Fibroblast of lung (primary cell): ENCODE measurements around the gene LYL1. TPM values are rescaled to one million over a fixed set of nuclear protein-coding genes. Genes with fewer than 3 reads are reported as not detected.

ENCODE experiments used
- DNase-seq, 2 donors: peaks; one replicate each; pipeline versions ENCODE4 v3.0.0 to v3.0.0-alpha.2; 2010; ENCODE audit warnings: low read depth in 2 of 2
- H2AFZ ChIP-seq: 2 replicates; pipeline ENCODE4 v1.5.1; 2012; ENCODE audit warnings: low read length, control low read depth, inconsistent platforms
- H3K27ac ChIP-seq: 2 replicates; pipeline ENCODE4 v1.5.1; 2011; ENCODE audit warnings: low read length, control low read depth; ENCODE audit not compliant: insufficient read depth
- H3K27me3 ChIP-seq: 2 replicates; pipeline ENCODE4 v1.5.1; 2011; ENCODE audit warnings: mild to moderate bottlenecking, low read length; ENCODE audit not compliant: control insufficient read depth, insufficient read depth
- H3K36me3 ChIP-seq: 2 replicates; pipeline ENCODE4 v1.5.1; 2011; ENCODE audit warnings: low read length; ENCODE audit not compliant: control insufficient read depth, insufficient read depth
- H3K4me1 ChIP-seq: 2 replicates; pipeline ENCODE4 v1.5.1; 2011; ENCODE audit warnings: low read length; ENCODE audit not compliant: control insufficient read depth, insufficient read depth; ENCODE audit errors: extremely low read depth
- H3K4me2 ChIP-seq: 2 replicates; pipeline ENCODE4 v1.5.1; 2011; ENCODE audit warnings: low read length, control low read depth; ENCODE audit not compliant: insufficient read depth; ENCODE audit errors: extremely low read depth
- H3K4me3 ChIP-seq, 4 experiments: fragments of 200-600 bp in 1 of 4; sonication (generic) in 1 of 4; replicated peaks in 1 of 4; 2 replicates each; pipeline ENCODE4 v1.5.1; 2011 to 2016; ENCODE audit warnings: low read length in 4 of 4, low read depth in 3 of 4, mild to moderate bottlenecking in 3 of 4, control low read depth in 2 of 4, inconsistent platforms in 1 of 4, mixed read lengths in 1 of 4; ENCODE audit not compliant: insufficient read depth in 1 of 4; ENCODE audit errors: control extremely low read depth in 1 of 4
- H3K79me2 ChIP-seq: 2 replicates; pipeline ENCODE4 v1.5.1; 2012; ENCODE audit warnings: mild to moderate bottlenecking, low read length, inconsistent platforms; ENCODE audit not compliant: control insufficient read depth, insufficient read depth
- H3K9ac ChIP-seq: 2 replicates; pipeline ENCODE4 v1.5.1; 2011; ENCODE audit warnings: mild to moderate bottlenecking, low read length, control low read depth; ENCODE audit not compliant: insufficient read depth
- H3K9me3 ChIP-seq: 2 replicates; pipeline ENCODE4 v1.5.1; 2012; ENCODE audit warnings: low read depth, low read length; ENCODE audit not compliant: control insufficient read depth, insufficient read depth
- H4K20me1 ChIP-seq: 2 replicates; pipeline ENCODE4 v1.5.1; 2011; ENCODE audit warnings: low read length; ENCODE audit not compliant: control insufficient read depth, insufficient read depth; ENCODE audit errors: extremely low read depth
- CTCF ChIP-seq, 2 donors: IDR thresholded peaks in 1 of 2; conservative IDR thresholded peaks in 1 of 2; 1 replicate in 1 of 2; 2 replicates in 1 of 2; pipeline ENCODE4 v1.5.1; 2011 to 2012; ENCODE audit warnings: low read length in 2 of 2, control low read depth in 1 of 2, inconsistent platforms in 1 of 2, low read depth in 1 of 2, mild to moderate bottlenecking in 1 of 2
- EZH2 ChIP-seq: IDR thresholded peaks from 2 replicates; pipeline ENCODE4 v1.5.1; 2012; ENCODE audit warnings: low read length, control low read depth, mild to moderate bottlenecking; ENCODE audit errors: missing control alignments
- polyA plus RNA-seq, 2 donors: library from polyadenylated mRNA; depleted of rRNA in 1 of 2; stranded (reverse) in 1 of 2; unstranded in 1 of 2; fragments of >200 nt; gene quantifications; 2 replicates each; pipeline ENCODE4 v1.2.1, GENCODE V29; 2011 to 2012; ENCODE audit warnings: missing spikeins in 1 of 2
- total RNA-seq: library from RNA; depleted of rRNA; stranded (reverse); fragments of >200 nt; gene quantifications from 2 replicates; pipeline ENCODE4 v1.2.1, GENCODE V29; 2014

LYL1 gene
- total and polyA plus RNA-seq, 2 donors (not counting 1 experiment from before 2014, with no cell fraction given): 0.30 to 1.2 TPM

- H4K20me1 ChIP-seq: no peaks in the 10 kb centered on the region
- H3K9me3 ChIP-seq: no peaks in the 10 kb centered on the region
- no peak overlapping the region for H3K4me3 ChIP-seq
- TF ChIP-seq EZH2 (no peak), CTCF (conservative IDR thresholded peaks at IDR 0.05 in 1 of 2, IDR thresholded peaks at IDR 0.05 in 1 of 2; ENCODE audit: low read depth in 1 of 2, low read length in 2 of 2) (no peak)
- H3K4me2 ChIP-seq: no peak overlapping the region
- no peaks in the 10 kb centered on the region for H3K27me3 ChIP-seq
- peaks cover 29% of the 10 kb centered on the region for H3K79me2 ChIP-seq
- H3K4me1 ChIP-seq: peaks cover 21% of the 10 kb centered on the region
- no peak for DNase-seq
- no peak overlapping the region for H2AFZ ChIP-seq
- no peak overlapping the region for H3K27ac ChIP-seq
- no peak overlapping the region for H3K9ac ChIP-seq
- H3K36me3 ChIP-seq: peaks cover 26% of the 10 kb centered on the region
Measured at GRCh38 chr19:13074378-13074777, 28.3 kb downstream of the LYL1 start.

GRCh38 chr19:13073263-13073662 lies 29.4 kb downstream of the LYL1 start:
- Histone ChIP-seq H4K20me1 (no peaks in the 10 kb centered on the region), H3K27ac (no peak overlapping the region)
- TF ChIP-seq CTCF (conservative IDR thresholded peaks at IDR 0.05 in 1 of 2, IDR thresholded peaks at IDR 0.05 in 1 of 2; ENCODE audit: low read depth in 1 of 2, low read length in 2 of 2) (no peak), EZH2 (no peak)

GRCh38 chr19:13072188-13072908 lies 30.3 kb downstream of the LYL1 start:
- no peak overlapping the region for H3K4me2 ChIP-seq
- DNase-seq: no peak
- H3K27ac ChIP-seq: no peak overlapping the region
- no peak overlapping the region for H2AFZ ChIP-seq
- H3K79me2 ChIP-seq: peaks cover 43% of the 10 kb centered on the region
- H3K9ac ChIP-seq: no peak overlapping the region
- TF ChIP-seq CTCF (conservative IDR thresholded peaks at IDR 0.05 in 1 of 2, IDR thresholded peaks at IDR 0.05 in 1 of 2; ENCODE audit: low read depth in 1 of 2, low read length in 2 of 2) (no peak), EZH2 (no peak)
- peaks cover 18% of the 10 kb centered on the region for H3K36me3 ChIP-seq
- H3K4me3 ChIP-seq: no peak overlapping the region
- H3K27me3 ChIP-seq: no peaks in the 10 kb centered on the region
- H3K9me3 ChIP-seq: no peaks in the 10 kb centered on the region
- no peaks in the 10 kb centered on the region for H4K20me1 ChIP-seq
- peaks cover 14% of the 10 kb centered on the region for H3K4me1 ChIP-seq

More at GRCh38 chr19:13073263-13073662, 29.4 kb downstream of the LYL1 start:
- no peak for DNase-seq
- Histone ChIP-seq H3K79me2 (peaks cover 39% of the 10 kb centered on the region), H3K4me3 (no peak overlapping the region), H3K36me3 (peaks cover 25% of the 10 kb centered on the region), H3K4me2 (no peak overlapping the region), H3K4me1 (peaks cover 16% of the 10 kb centered on the region), H3K27me3 (no peaks in the 10 kb centered on the region), H3K9me3 (no peaks in the 10 kb centered on the region), H2AFZ (no peak overlapping the region), H3K9ac (no peak overlapping the region)
